Activated T-cell treated with anti-CD3 and anti-CD28 coated beads, Interleukin-2, amount 50 U/mL, for 1 hour (primary cell): ENCODE measurements around the gene CPEB3.

Experiments
- DNase-seq: peaks from one replicate; pipeline ENCODE4 v3.0.0-alpha.2; 2020

Gene CPEB3

GRCh38 chr10:92014620-92015019 lies 276.3 kb downstream of the CPEB3 start:
- DNase-seq, result no peak

GRCh38 chr10:92011560-92012214 lies 279.2 kb downstream of the CPEB3 start:
- DNase-seq, result no peak

- DNase-seq, result no peak
Observed at GRCh38 chr10:92010047-92010735, 280.7 kb downstream of the CPEB3 start.

- no peak for DNase-seq
Observed at GRCh38 chr10:92009445-92009844, 281.4 kb downstream of the CPEB3 start.

GRCh38 chr10:92005978-92006377 lies 284.9 kb downstream of the CPEB3 start:
- DNase-seq, result no peak

GRCh38 chr10:92003258-92003657 lies 287.6 kb downstream of the CPEB3 start:
- no peak for DNase-seq

GRCh38 chr10:92001995-92002394 lies 288.9 kb downstream of the CPEB3 start:
- no peak for DNase-seq

GRCh38 chr10:92001581-92001980 lies 289.3 kb downstream of the CPEB3 start:
- DNase-seq, result no peak
